ENCODE measurements around the gene EDEM3. TPM values are rescaled to one million over a fixed set of nuclear protein-coding genes. Genes with fewer than 3 reads are reported as not detected.

EDEM3 gene
- total RNA-seq, 1 donor from 2014 or later: 16.2 TPM

GRCh38 chr1:184753608-184754475, 816 bp downstream of the EDEM3 start:
- TF ChIP-seq CTCF (IDR thresholded peaks at IDR 0.05): no peak
- Mint-ChIP-seq H3K36me3 (ENCODE audit: low read depth) (peaks cover 11% of the 10 kb centered on the region), H3K4me1 (peaks cover 23% of the 10 kb centered on the region), H3K27me3 (no peaks in the 10 kb centered on the region), H3K4me3 (peak overlapping the region; percentile 95), H3K9me3 (no peaks in the 10 kb centered on the region), H3K27ac (peak overlapping the region; percentile 86)
- intact Hi-C loops (cut with micrococcal nuclease): loop anchor here (1.0 to 2.0 kb wide), 6 partner anchors 51 to 1282 kb away; partner anchors contain the start of genes NIBAN1, RNF2, SMG7 and TSEN15
- ChIA-PET POLR2A (interaction anchor here (0.5 to 2.9 kb wide), 9 partner anchors 13 to 1626 kb away, joined by 3 to 13 read pairs (median 4); partner anchors contain the start of genes IVNS1ABP, NIBAN1, RNF2 and SWT1), CTCF (no interaction called here)
- ATAC-seq (ENCODE audit: low read depth): no peak
- no peak for DNase-seq

GRCh38 chr1:184753117-184753516, 1.5 kb downstream of the EDEM3 start:
- H3K27me3 Mint-ChIP-seq: no peaks in the 10 kb centered on the region
- H3K36me3 Mint-ChIP-seq (ENCODE audit: low read depth): peaks cover 11% of the 10 kb centered on the region
- no peaks in the 10 kb centered on the region for H3K9me3 Mint-ChIP-seq
- ATAC-seq (ENCODE audit: low read depth) (no peak), DNase-seq (no peak)
- peak overlapping the region; percentile 95 for H3K4me3 Mint-ChIP-seq
- intact Hi-C loops (cut with micrococcal nuclease): no loop called here
- TF ChIP-seq CTCF (IDR thresholded peaks at IDR 0.05): no peak
- POLR2A ChIA-PET: interaction anchor here (0.6 to 2.9 kb wide), 5 partner anchors 18 to 292 kb away, joined by 3 to 13 read pairs (median 4); partner anchors contain the start of gene RNF2
- CTCF ChIA-PET: no interaction called here
- peak overlapping the region; percentile 86 for H3K27ac Mint-ChIP-seq
- peaks cover 23% of the 10 kb centered on the region for H3K4me1 Mint-ChIP-seq

GRCh38 chr1:184752656-184753055, 2.0 kb downstream of the EDEM3 start:
- no peak overlapping the region for H3K27ac Mint-ChIP-seq
- DNase-seq (no peak), ATAC-seq (ENCODE audit: low read depth) (no peak)
- peaks cover 14% of the 10 kb centered on the region for H3K36me3 Mint-ChIP-seq (ENCODE audit: low read depth)
- CTCF ChIA-PET: no interaction called here
- TF ChIP-seq CTCF (IDR thresholded peaks at IDR 0.05): no peak
- no peaks in the 10 kb centered on the region for H3K27me3 Mint-ChIP-seq
- peak overlapping the region; percentile 95 for H3K4me3 Mint-ChIP-seq
- H3K9me3 Mint-ChIP-seq: no peaks in the 10 kb centered on the region
- peaks cover 23% of the 10 kb centered on the region for H3K4me1 Mint-ChIP-seq
- POLR2A ChIA-PET: interaction anchor here (0.6 to 1.3 kb wide), 5 partner anchors 18 to 1118 kb away, joined by 3 to 6 read pairs (median 4); no protein-coding TSS in a partner anchor
- intact Hi-C loops (cut with micrococcal nuclease): no loop called here

GRCh38 chr1:184748740-184749139, 5.9 kb downstream of the EDEM3 start:
- CTCF ChIA-PET: interaction anchor here (0.6 kb wide), 1 partner anchor 162 kb away, joined by 3 read pairs; no protein-coding TSS in a partner anchor
- Mint-ChIP-seq H3K27ac (no peak overlapping the region), H3K36me3 (ENCODE audit: low read depth) (peaks cover 9% of the 10 kb centered on the region), H3K27me3 (no peaks in the 10 kb centered on the region), H3K4me1 (peaks cover 31% of the 10 kb centered on the region), H3K4me3 (no peak overlapping the region), H3K9me3 (no peaks in the 10 kb centered on the region)
- DNase-seq (no peak), ATAC-seq (ENCODE audit: low read depth) (no peak)
- TF ChIP-seq CTCF (IDR thresholded peaks at IDR 0.05): no peak
- intact Hi-C loops (cut with micrococcal nuclease): no loop called here
- POLR2A ChIA-PET: no interaction called here

All from activated B cell treated with CpG ODN at 0.5 μM for 24 hours (primary cell).